ENCODE data around the gene ATP5F1E.

GRCh38 chr20:59004493-59004762 lies 27.7 kb downstream of the ATP5F1E start:
- TF ChIP-seq ZBTB11 (CRISPR knock-in tag; IDR thresholded peaks at IDR 0.05) (no peak), MXI1 (IDR thresholded peaks at IDR 0.05; ENCODE audit: low read depth, low read length) (no peak), EED (IDR thresholded peaks at IDR 0.05; ENCODE audit: low read depth) (no peak; the same call in 1 of the 2 replicates), REST (IDR thresholded peaks at IDR 0.05; ENCODE audit: low read depth, low read length) (no peak), SMC3 (IDR thresholded peaks at IDR 0.05; ENCODE audit: borderline replicate concordance, low read length) (no peak), RBBP5 (conservative IDR thresholded peaks at IDR 0.05) (no peak), POU2F2 (IDR thresholded peaks at IDR 0.05; ENCODE audit: borderline replicate concordance, low read depth, low read length) (no peak), SP1 (IDR thresholded peaks at IDR 0.05; ENCODE audit: low read depth, low read length) (no peak), POLR2AphosphoS5 (IDR thresholded peaks at IDR 0.05; ENCODE audit: low read length) (no peak), TAF1 (IDR thresholded peaks at IDR 0.05; ENCODE audit: borderline replicate concordance, low read depth, low read length) (no peak)
- TF ChIP-seq, protein P1, sequence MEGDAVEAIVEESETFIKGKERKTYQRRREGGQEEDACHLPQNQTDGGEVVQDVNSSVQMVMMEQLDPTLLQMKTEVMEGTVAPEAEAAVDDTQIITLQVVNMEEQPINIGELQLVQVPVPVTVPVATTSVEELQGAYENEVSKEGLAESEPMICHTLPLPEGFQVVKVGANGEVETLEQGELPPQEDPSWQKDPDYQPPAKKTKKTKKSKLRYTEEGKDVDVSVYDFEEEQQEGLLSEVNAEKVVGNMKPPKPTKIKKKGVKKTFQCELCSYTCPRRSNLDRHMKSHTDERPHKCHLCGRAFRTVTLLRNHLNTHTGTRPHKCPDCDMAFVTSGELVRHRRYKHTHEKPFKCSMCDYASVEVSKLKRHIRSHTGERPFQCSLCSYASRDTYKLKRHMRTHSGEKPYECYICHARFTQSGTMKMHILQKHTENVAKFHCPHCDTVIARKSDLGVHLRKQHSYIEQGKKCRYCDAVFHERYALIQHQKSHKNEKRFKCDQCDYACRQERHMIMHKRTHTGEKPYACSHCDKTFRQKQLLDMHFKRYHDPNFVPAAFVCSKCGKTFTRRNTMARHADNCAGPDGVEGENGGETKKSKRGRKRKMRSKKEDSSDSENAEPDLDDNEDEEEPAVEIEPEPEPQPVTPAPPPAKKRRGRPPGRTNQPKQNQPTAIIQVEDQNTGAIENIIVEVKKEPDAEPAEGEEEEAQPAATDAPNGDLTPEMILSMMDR (IDR thresholded peaks at IDR 0.05 in 2 of 3, conservative IDR thresholded peaks at IDR 0.05 in 1 of 3; ENCODE audit: control insufficient read depth in 2 of 3, extremely low read depth in 1 of 3, insufficient read depth in 1 of 3, low read depth in 3 of 3, low read length in 3 of 3), result no peak

Measured in GM12878 (cell line).